Right lobe of liver (tissue), 6 donors: ENCODE measurements around the gene NCKAP5. TPM values are rescaled to one million over a fixed set of nuclear protein-coding genes. Genes with fewer than 3 reads are reported as not detected.
A peak's percentile ranks its signal among the peaks of the same experiment; 100 is the strongest.

Experiments used
- ATAC-seq, 4 donors: fragments of 200-7000 bp; cut with Tn5 transposase; one replicate each; pipeline ENCODE4 v1.9.1; 2020; ENCODE audit warnings: mild to moderate bottlenecking in 4 of 4, moderate library complexity in 4 of 4
- DNase-seq, 3 donors: peaks; one replicate each; pipeline ENCODE4 v3.0.0-alpha.2; 2020
- H3K27ac ChIP-seq, 3 donors: fragments of 200-600 bp; one replicate each; pipeline ENCODE4 v1.8.0; 2022
- H3K27me3 ChIP-seq, 2 donors: fragments of 200-600 bp; one replicate each; pipeline ENCODE4 v1.8.0; 2022
- H3K36me3 ChIP-seq, 4 donors: fragments of 200-600 bp; sonication (generic) in 1 of 4; one replicate each; pipeline versions ENCODE4 v1.5.1 to v1.8.0; 2017 to 2022; ENCODE audit warnings: control low read depth in 1 of 4
- H3K4me1 ChIP-seq, 4 donors: fragments of 200-600 bp; sonication (generic) in 1 of 4; one replicate each; pipeline versions ENCODE4 v1.5.1 to v1.8.0; 2017 to 2022; ENCODE audit warnings: control low read depth in 1 of 4
- H3K4me3 ChIP-seq, 3 donors: fragments of 200-600 bp; one replicate each; pipeline ENCODE4 v1.8.0; 2022
- H3K9me3 ChIP-seq, 4 donors: fragments of 200-600 bp; sonication (generic) in 1 of 4; one replicate each; pipeline versions ENCODE4 v1.5.1 to v1.8.0; 2017 to 2022; ENCODE audit warnings: control low read depth in 1 of 4
- POLR2A ChIP-seq: fragments of 450-650 bp; IDR thresholded peaks from one replicate; pipeline ENCODE4 v1.6.1; 2017; ENCODE audit warnings: antibody characterized with exemption, mild to moderate bottlenecking
- WGBS: methylation state at CpG from one replicate; pipeline ENCODE4 v1.1.6; 2018; ENCODE audit warnings: low coverage, low lambda C conversion rate; ENCODE audit not compliant: insufficient coverage; ENCODE audit errors: missing lambda C conversion rate; 5-methylcytosine and 5-hydroxymethylcytosine counted together
- intact Hi-C, 2 donors: fragments of 100-400 bp; cut with DNase I; formaldehyde crosslinking; loops; one replicate each; pipeline versions ENCODE4 v1.11.2 to v1.14.1; 2022
- total RNA-seq, 6 experiments: library from RNA; depleted of rRNA in 2 of 6; stranded (reverse); fragments of >200 nt in 2 of 6; fragmentation: NEBNext Ultra II Directional in 3 of 6; extraction: Animal tissue kit (Norgen Biotek cat#: 25700) in 3 of 6; gene quantifications; one replicate each; pipeline versions ENCODE4 v1.1.0 to v1.2.4, GENCODE V29; 2016 to 2023
- TF ChIP-seq, protein P1 (sequence below), 4 donors: fragments of 200-600 bp in 3 of 4; fragments of 450-650 bp in 1 of 4; IDR thresholded peaks; one replicate each; pipeline versions ENCODE4 v1.5.1 to v1.8.0; 2016 to 2022; ENCODE audit warnings: antibody characterized with exemption in 4 of 4, mild to moderate bottlenecking in 2 of 4
- donor health status: DM: no; HTN: yes; CAD: no.
- donor health status: DM: no; HTN: no; CAD: no.
- donor health status: DM: no; HTN: no; CAD: no.
- donor health status: DM: no; HTN: yes; CAD: no.
- donor health status: DM: no; HTN: yes; CAD: no.

The NCKAP5 gene
- total RNA-seq, 6 experiments from 2014 or later: 3.6 to 11.7 (median 6.9) TPM

DNA sequence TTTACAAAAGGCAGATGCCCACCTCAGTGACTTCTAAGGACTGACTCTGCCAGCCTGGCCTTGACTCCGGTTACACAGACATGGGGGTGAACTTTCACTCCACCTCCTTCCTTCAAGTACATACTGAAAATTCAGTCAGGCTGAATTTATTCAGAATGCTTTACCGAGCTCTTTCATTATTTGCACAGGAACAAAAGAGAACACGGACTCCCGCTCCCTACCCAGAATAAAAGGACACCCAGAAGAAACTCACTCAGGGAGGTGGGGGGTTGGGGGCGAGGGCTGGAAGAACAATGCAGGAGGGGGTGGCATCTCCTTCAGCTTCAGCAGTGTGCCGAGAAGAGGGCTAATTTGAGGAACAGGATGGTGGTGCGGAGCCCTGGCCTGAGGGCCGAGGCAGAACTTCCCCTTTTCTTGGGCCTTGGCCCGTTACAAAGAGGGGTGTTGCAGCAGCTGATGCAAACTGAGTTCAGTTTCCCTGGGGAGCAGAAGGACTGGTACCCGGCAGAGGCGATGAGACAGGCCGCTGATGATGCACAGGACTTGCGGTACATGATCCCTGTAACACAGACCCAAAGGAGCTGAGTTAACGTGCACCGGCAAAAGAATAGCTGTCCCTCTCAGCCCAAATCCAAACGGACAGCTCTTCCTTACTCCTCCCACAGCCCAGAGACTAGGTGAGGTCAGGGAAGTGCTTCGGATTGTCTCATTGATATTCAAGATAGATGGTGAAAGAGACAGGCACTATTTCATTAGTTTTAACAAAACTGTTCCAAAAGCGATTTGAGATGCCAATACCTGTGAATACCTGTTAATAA is 922.3 kb downstream of the NCKAP5 start:
- Histone ChIP-seq H3K4me3 (no peak overlapping the region), H3K27ac (no peak overlapping the region), H3K27me3 (no peaks in the 10 kb centered on the region), H3K9me3 (no peaks in the 10 kb centered on the region), H3K36me3 (no peaks in the 10 kb centered on the region), H3K4me1 (peaks cover 0 to 21% (median 8%) of the 10 kb centered on the region in 4 donors)
- intact Hi-C loops: loop anchor here in 1 of 2 donors (10.0 kb wide), 1 partner anchor 529 kb away; no protein-coding TSS in a partner anchor
- no peak for DNase-seq
- 78% methylated on average over 14 of the region's 18 CpGs for WGBS
- peak in 1 of 4 donors; percentile 35 for ATAC-seq
- no peak for TF ChIP-seq POLR2A
- TF ChIP-seq, protein P1, sequence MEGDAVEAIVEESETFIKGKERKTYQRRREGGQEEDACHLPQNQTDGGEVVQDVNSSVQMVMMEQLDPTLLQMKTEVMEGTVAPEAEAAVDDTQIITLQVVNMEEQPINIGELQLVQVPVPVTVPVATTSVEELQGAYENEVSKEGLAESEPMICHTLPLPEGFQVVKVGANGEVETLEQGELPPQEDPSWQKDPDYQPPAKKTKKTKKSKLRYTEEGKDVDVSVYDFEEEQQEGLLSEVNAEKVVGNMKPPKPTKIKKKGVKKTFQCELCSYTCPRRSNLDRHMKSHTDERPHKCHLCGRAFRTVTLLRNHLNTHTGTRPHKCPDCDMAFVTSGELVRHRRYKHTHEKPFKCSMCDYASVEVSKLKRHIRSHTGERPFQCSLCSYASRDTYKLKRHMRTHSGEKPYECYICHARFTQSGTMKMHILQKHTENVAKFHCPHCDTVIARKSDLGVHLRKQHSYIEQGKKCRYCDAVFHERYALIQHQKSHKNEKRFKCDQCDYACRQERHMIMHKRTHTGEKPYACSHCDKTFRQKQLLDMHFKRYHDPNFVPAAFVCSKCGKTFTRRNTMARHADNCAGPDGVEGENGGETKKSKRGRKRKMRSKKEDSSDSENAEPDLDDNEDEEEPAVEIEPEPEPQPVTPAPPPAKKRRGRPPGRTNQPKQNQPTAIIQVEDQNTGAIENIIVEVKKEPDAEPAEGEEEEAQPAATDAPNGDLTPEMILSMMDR (IDR thresholded peaks at IDR 0.05): no peak

DNA sequence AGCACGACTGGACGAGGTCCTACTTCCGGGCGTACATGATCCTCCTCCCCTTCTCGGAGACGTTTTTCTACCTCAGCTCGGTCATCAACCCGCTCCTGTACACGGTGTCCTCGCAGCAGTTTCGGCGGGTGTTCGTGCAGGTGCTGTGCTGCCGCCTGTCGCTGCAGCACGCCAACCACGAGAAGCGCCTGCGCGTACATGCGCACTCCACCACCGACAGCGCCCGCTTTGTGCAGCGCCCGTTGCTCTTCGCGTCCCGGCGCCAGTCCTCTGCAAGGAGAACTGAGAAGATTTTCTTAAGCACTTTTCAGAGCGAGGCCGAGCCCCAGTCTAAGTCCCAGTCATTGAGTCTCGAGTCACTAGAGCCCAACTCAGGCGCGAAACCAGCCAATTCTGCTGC is 923.1 kb downstream of the NCKAP5 start:
- peaks cover 0 to 21% (median 8%) of the 10 kb centered on the region in 4 donors for H3K4me1 ChIP-seq
- intact Hi-C loops: loop anchor here in 1 of 2 donors (10.0 kb wide), 1 partner anchor 530 kb away; no protein-coding TSS in a partner anchor
- WGBS: 95% methylated on average over 31 of the region's 35 CpGs
- no peak overlapping the region for H3K27ac ChIP-seq
- no peaks in the 10 kb centered on the region for H3K9me3 ChIP-seq
- no peaks in the 10 kb centered on the region for H3K27me3 ChIP-seq
- no peak overlapping the region for H3K4me3 ChIP-seq
- H3K36me3 ChIP-seq: no peaks in the 10 kb centered on the region
- DNase-seq (peak in 1 of 3 donors; percentile 29), ATAC-seq (peak; percentile 18 to 88 (median 50))
- TF ChIP-seq, protein P1 (IDR thresholded peaks at IDR 0.05): no peak
- TF ChIP-seq POLR2A: no peak

DNA sequence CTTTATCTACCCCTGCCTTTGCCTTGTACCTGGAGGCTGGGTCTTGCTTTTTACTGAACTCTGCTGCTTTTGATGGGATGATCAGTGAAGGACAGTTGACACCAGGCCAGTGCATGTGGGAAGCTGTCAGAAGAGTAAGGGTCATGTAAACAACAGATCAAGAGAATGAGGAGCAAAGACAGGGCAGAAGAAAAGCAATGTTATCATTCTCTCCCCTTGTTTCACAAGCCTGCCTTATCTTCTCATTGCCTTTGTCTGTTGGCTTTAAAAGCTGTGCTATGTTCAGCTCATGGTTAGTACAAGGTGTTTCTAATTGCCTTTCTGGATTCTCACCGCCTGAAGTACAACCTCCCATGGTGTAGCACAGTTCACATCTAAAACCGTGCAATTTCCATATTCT is 925.8 kb downstream of the NCKAP5 start:
- intact Hi-C loops: loop anchor here in 1 of 2 donors (10.0 kb wide), 1 partner anchor 532 kb away; no protein-coding TSS in a partner anchor

DNA sequence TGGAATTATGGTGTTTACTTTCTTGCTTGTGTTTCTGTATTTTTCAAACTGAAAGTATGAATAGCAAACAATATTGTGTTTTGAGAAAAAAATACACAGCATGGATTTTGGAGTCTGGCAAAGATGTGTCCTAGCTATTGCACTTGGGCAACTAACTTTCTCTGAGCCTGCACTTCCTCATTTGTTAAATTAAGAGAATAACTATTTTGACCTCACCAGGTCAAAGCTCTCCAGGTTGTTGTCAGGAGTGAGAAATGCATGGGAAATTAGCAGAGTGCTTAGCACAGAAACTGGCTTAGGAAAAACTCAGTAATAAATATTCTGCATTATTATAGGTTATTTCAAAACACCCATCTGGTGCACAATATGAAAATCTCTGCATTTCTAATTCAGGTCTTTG is 926.4 kb downstream of the NCKAP5 start:
- no peak for DNase-seq
- Histone ChIP-seq H3K4me3 (no peak overlapping the region), H3K27ac (peak overlapping the region in 1 of 3 donors; percentile 27), H3K36me3 (no peaks in the 10 kb centered on the region), H3K4me1 (peaks cover 0 to 21% (median 8%) of the 10 kb centered on the region in 4 donors), H3K9me3 (no peaks in the 10 kb centered on the region), H3K27me3 (no peaks in the 10 kb centered on the region)
- peak in 2 of 4 donors; percentile 15 to 67 for ATAC-seq
- TF ChIP-seq POLR2A: no peak
- TF ChIP-seq, protein P1 (IDR thresholded peaks at IDR 0.05): no peak
- intact Hi-C loops: loop anchor here in 1 of 2 donors (10.0 kb wide), 1 partner anchor 533 kb away; no protein-coding TSS in a partner anchor

More for the DNA sequence above, 925.8 kb downstream of the NCKAP5 start:
- Histone ChIP-seq H3K4me1 (peaks cover 0 to 21% (median 8%) of the 10 kb centered on the region in 4 donors), H3K27ac (peak overlapping the region in 1 of 3 donors; percentile 27), H3K9me3 (no peaks in the 10 kb centered on the region), H3K4me3 (no peak overlapping the region), H3K36me3 (no peaks in the 10 kb centered on the region), H3K27me3 (no peaks in the 10 kb centered on the region)
- ATAC-seq: peak; percentile 79 to 88 (median 82)
- 31% methylated on average over 2 of the region's 2 CpGs for WGBS
- peak in 1 of 3 donors; percentile 51 for DNase-seq
- TF ChIP-seq, protein P1 (IDR thresholded peaks at IDR 0.05): no peak
- no peak for TF ChIP-seq POLR2A
